MM.1S (cell line): ENCODE measurements around the gene LUC7L.

Experiments
- EZH2 ChIP-seq: fragments of 300-600 bp; sonication (generic); optimal IDR thresholded peaks from 2 replicates; pipeline ENCODE3; 2017; ENCODE audit warnings: low read depth, mild to moderate bottlenecking, antibody characterized with exemption, low read length, mixed read lengths
- TF ChIP-seq, protein P1 (sequence below): fragments of 300-600 bp; sonication (generic); IDR thresholded peaks from 2 replicates; pipeline ENCODE4 v1.5.1; 2016; ENCODE audit warnings: antibody characterized with exemption, low read length, mixed read lengths

DNA sequence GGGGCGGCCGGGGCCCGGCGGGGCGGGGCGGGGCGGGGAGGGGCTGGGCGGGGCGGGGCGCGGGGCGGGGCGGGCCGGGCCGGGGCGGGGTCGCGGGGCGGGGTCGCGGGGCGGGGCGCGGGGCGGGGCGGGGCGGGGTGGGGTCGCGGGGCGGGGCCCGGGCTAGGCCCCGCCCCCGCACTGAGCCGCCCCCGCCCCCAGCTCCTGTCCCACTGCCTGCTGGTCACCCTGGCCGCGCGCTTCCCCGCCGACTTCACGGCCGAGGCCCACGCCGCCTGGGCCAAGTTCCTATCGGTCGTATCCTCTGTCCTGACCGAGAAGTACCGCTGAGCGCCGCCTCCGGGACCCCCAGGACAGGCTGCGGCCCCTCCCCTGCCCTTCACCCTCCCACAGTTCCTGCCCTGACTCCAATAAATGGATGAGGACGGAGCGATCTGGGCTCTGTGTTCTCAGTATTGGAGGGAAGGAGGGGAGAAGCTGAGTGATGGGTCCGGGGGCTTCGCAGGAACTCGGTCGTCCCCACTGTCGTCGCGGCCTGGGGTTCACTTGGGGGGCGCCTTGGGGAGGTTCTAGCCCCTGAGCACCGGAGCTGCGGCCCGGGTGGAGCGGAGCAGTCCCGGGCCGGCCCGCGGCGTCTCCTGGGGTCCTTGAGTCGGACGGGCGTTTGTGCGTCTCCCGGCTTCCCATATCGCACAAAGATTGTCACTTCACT lies 64.3 kb downstream of the LUC7L start:
- TF ChIP-seq, protein P1, sequence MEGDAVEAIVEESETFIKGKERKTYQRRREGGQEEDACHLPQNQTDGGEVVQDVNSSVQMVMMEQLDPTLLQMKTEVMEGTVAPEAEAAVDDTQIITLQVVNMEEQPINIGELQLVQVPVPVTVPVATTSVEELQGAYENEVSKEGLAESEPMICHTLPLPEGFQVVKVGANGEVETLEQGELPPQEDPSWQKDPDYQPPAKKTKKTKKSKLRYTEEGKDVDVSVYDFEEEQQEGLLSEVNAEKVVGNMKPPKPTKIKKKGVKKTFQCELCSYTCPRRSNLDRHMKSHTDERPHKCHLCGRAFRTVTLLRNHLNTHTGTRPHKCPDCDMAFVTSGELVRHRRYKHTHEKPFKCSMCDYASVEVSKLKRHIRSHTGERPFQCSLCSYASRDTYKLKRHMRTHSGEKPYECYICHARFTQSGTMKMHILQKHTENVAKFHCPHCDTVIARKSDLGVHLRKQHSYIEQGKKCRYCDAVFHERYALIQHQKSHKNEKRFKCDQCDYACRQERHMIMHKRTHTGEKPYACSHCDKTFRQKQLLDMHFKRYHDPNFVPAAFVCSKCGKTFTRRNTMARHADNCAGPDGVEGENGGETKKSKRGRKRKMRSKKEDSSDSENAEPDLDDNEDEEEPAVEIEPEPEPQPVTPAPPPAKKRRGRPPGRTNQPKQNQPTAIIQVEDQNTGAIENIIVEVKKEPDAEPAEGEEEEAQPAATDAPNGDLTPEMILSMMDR = no peak
- TF ChIP-seq EZH2 = no peak
